ENCODE results near the gene C1orf232. TPM values are rescaled to one million over a fixed set of nuclear protein-coding genes. Genes with fewer than 3 reads are reported as not detected.

C1orf232 gene
- polyA plus RNA-seq, 3 donors, result not detected

DNA sequence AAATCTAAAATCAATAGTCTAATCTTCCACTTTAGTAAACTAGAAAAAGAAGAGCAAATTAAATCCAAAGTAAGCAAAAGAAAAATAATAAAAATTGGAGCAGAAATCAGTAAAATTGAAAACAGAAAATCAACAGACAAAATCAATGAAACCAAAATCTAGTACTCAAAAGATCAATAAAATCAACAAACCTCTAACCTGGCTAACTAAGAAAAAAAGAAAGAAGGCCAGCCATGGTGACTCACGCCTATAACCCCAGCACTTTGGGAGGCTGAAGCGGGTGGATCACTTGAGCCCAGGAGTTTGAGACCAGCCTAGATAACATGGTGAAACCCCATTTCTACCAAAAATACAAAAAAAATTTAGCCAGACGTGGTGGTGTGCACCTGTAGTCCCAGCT is 34.3 kb downstream of the C1orf232 start:
- TF ChIP-seq CTCF (IDR thresholded peaks at IDR 0.05), result no peak
- DNase-seq, result no peak
- Histone ChIP-seq H3K27ac (ENCODE audit: low read depth in 1 of 2, low read length in 2 of 2) (no peak overlapping the region), H3K4me1 (ENCODE audit: control insufficient read depth in 1 of 2, insufficient read depth in 2 of 2, low read length in 2 of 2) (no peaks in the 10 kb centered on the region), H3K4me2 (replicated peaks; ENCODE audit: extremely low read depth, low read length, poor library complexity, severe bottlenecking) (no peak overlapping the region), H4K20me1 (ENCODE audit: insufficient read depth, low read length) (no peaks in the 10 kb centered on the region), H2AFZ (ENCODE audit: insufficient read depth, low read depth, low read length, poor library complexity, severe bottlenecking) (no peak overlapping the region), H3K36me3 (replicated peaks in 1 of 2; ENCODE audit: control insufficient read depth in 1 of 2, insufficient read depth in 2 of 2, low read length in 2 of 2) (no peaks in the 10 kb centered on the region), H3K9ac (ENCODE audit: insufficient read depth, low read length, poor library complexity, severe bottlenecking) (no peak overlapping the region), H3K27me3 (ENCODE audit: control insufficient read depth in 2 of 2, insufficient read depth in 2 of 2, low read length in 2 of 2) (no peaks in the 10 kb centered on the region), H3K79me2 (ENCODE audit: insufficient read depth, low read length) (no peaks in the 10 kb centered on the region), H3K4me3 (replicated peaks in 1 of 3; ENCODE audit: low read depth in 2 of 3, low read length in 3 of 3) (no peak overlapping the region), H3K9me3 (replicated peaks in 1 of 2; ENCODE audit: control insufficient read depth in 1 of 2, insufficient read depth in 1 of 2, low read length in 2 of 2) (no peaks in the 10 kb centered on the region)
- WGBS (ENCODE audit: insufficient coverage), result no CpG with 5 or more reads among the region's 3 CpGs
- H3K9me3 Mint-ChIP-seq, result peaks cover 0 to 2% (median 0%) of the 10 kb centered on the region in 7 donors
- H3K4me3 Mint-ChIP-seq, result no peak overlapping the region
- no peaks in the 10 kb centered on the region for H3K36me3 Mint-ChIP-seq
- intact Hi-C loops (cut with micrococcal nuclease), result no loop called here
- H3K4me1 Mint-ChIP-seq, result peaks cover 2% of the 10 kb centered on the region
- H3K27me3 Mint-ChIP-seq (ENCODE audit: low read depth in 3 of 3), result peaks cover 0 to 3% (median 2%) of the 10 kb centered on the region in 3 donors
- no peak overlapping the region for H3K27ac Mint-ChIP-seq

GRCh38 chr1:26132834-26133167 is 36.0 kb downstream of the C1orf232 start:
- H3K9ac ChIP-seq (ENCODE audit: insufficient read depth, low read length, poor library complexity, severe bottlenecking), result no peak overlapping the region
- peaks cover 0 to 3% (median 2%) of the 10 kb centered on the region in 3 donors for H3K27me3 Mint-ChIP-seq (ENCODE audit: low read depth in 3 of 3)
- no peaks in the 10 kb centered on the region for H3K9me3 ChIP-seq (replicated peaks in 1 of 2; ENCODE audit: control insufficient read depth in 1 of 2, insufficient read depth in 1 of 2, low read length in 2 of 2)
- no peak overlapping the region for H2AFZ ChIP-seq (ENCODE audit: insufficient read depth, low read depth, low read length, poor library complexity, severe bottlenecking)
- no peaks in the 10 kb centered on the region for H3K27me3 ChIP-seq (ENCODE audit: control insufficient read depth in 2 of 2, insufficient read depth in 2 of 2, low read length in 2 of 2)
- no peaks in the 10 kb centered on the region for H3K36me3 ChIP-seq (replicated peaks in 1 of 2; ENCODE audit: control insufficient read depth in 1 of 2, insufficient read depth in 2 of 2, low read length in 2 of 2)
- peaks cover 0 to 2% (median 0%) of the 10 kb centered on the region in 7 donors for H3K9me3 Mint-ChIP-seq
- H3K27ac Mint-ChIP-seq, result peak overlapping the region in 1 of 7 donors; percentile 24
- no peaks in the 10 kb centered on the region for H3K36me3 Mint-ChIP-seq
- peaks cover 10 to 11% of the 10 kb centered on the region in 2 donors for H3K4me1 ChIP-seq (ENCODE audit: control insufficient read depth in 1 of 2, insufficient read depth in 2 of 2, low read length in 2 of 2)
- no peak for TF ChIP-seq CTCF (IDR thresholded peaks at IDR 0.05)
- intact Hi-C loops (cut with micrococcal nuclease), result no loop called here
- H3K27ac ChIP-seq (ENCODE audit: low read depth in 1 of 2, low read length in 2 of 2), result no peak overlapping the region
- no peak overlapping the region for H3K4me3 ChIP-seq (replicated peaks in 1 of 3; ENCODE audit: low read depth in 2 of 3, low read length in 3 of 3)
- H4K20me1 ChIP-seq (ENCODE audit: insufficient read depth, low read length), result no peaks in the 10 kb centered on the region
- DNase-seq, result no peak
- no peaks in the 10 kb centered on the region for H3K79me2 ChIP-seq (ENCODE audit: insufficient read depth, low read length)
- WGBS (ENCODE audit: insufficient coverage), result 100% methylated on average over 2 of the region's 2 CpGs
- no peak overlapping the region for H3K4me3 Mint-ChIP-seq
- H3K4me1 Mint-ChIP-seq, result peaks cover 10% of the 10 kb centered on the region
- H3K4me2 ChIP-seq (replicated peaks; ENCODE audit: extremely low read depth, low read length, poor library complexity, severe bottlenecking), result no peak overlapping the region
